Sigmoid colon (tissue), 4 donors: ENCODE results near the gene C1RL.

Source experiments
- EP300 ChIP-seq, 4 donors: sonication (generic); formaldehyde crosslinking; IDR thresholded peaks; one replicate each; pipeline ENCODE4 v1.6.1; 2017; ENCODE audit warnings: antibody characterized with exemption in 4 of 4
- POLR2A ChIP-seq, 2 donors: fragments of 450-650 bp; IDR thresholded peaks; one replicate each; pipeline ENCODE4 v1.6.1; 2016; ENCODE audit warnings: antibody characterized with exemption in 2 of 2, mild to moderate bottlenecking in 2 of 2, moderate library complexity in 2 of 2
- POLR2AphosphoS5 ChIP-seq, 4 donors: sonication (generic); formaldehyde crosslinking; IDR thresholded peaks; one replicate each; pipeline ENCODE4 v1.6.1; 2017; ENCODE audit warnings: antibody characterized with exemption in 4 of 4
- TF ChIP-seq, protein P1 (sequence below), 4 experiments: fragments of 450-650 bp in 3 of 4; fragments of 200-600 bp in 1 of 4; IDR thresholded peaks; one replicate each; pipeline ENCODE4 v1.5.1; 2016 to 2019; ENCODE audit warnings: antibody characterized with exemption in 4 of 4, mild to moderate bottlenecking in 3 of 4, moderate library complexity in 2 of 4

GRCh38 chr12:7157391-7157790 lies 48.4 kb upstream of the C1RL start:
- TF ChIP-seq POLR2A (IDR thresholded peaks at IDR 0.05) = no peak
- TF ChIP-seq, protein P1, sequence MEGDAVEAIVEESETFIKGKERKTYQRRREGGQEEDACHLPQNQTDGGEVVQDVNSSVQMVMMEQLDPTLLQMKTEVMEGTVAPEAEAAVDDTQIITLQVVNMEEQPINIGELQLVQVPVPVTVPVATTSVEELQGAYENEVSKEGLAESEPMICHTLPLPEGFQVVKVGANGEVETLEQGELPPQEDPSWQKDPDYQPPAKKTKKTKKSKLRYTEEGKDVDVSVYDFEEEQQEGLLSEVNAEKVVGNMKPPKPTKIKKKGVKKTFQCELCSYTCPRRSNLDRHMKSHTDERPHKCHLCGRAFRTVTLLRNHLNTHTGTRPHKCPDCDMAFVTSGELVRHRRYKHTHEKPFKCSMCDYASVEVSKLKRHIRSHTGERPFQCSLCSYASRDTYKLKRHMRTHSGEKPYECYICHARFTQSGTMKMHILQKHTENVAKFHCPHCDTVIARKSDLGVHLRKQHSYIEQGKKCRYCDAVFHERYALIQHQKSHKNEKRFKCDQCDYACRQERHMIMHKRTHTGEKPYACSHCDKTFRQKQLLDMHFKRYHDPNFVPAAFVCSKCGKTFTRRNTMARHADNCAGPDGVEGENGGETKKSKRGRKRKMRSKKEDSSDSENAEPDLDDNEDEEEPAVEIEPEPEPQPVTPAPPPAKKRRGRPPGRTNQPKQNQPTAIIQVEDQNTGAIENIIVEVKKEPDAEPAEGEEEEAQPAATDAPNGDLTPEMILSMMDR (IDR thresholded peaks at IDR 0.05) = no peak
- TF ChIP-seq POLR2AphosphoS5 (IDR thresholded peaks at IDR 0.05) = no peak
- no peak for TF ChIP-seq EP300 (IDR thresholded peaks at IDR 0.05)
